SK-N-SH treated with all-trans-retinoic acid at 6 μM for 48 hours (cell line): ENCODE results near the gene PIK3CB.

ENCODE experiments used
- ATAC-seq: fragments of 200-7000 bp; cut with Tn5 transposase; 3 replicates; pipeline ENCODE4 v1.9.1; 2020; ENCODE audit warnings: mild to moderate bottlenecking, moderate library complexity
- ARNTL ChIP-seq: fragments of 450-650 bp; formaldehyde crosslinking; IDR thresholded peaks from 2 replicates; pipeline ENCODE4 v1.5.0; 2020; ENCODE audit warnings: low read depth, mild to moderate bottlenecking, moderate library complexity, borderline replicate concordance
- BACH2 ChIP-seq: fragments of 250-450 bp; sonication (Bioruptor Pico); IDR thresholded peaks from 2 replicates; pipeline ENCODE4 v1.9.0; 2021; ENCODE audit warnings: mild to moderate bottlenecking, borderline replicate concordance
- CSDC2 ChIP-seq: fragments of 250-450 bp; sonication (Bioruptor Pico); IDR thresholded peaks from 2 replicates; pipeline ENCODE4 v1.5.0; 2020; ENCODE audit warnings: mild to moderate bottlenecking, moderate library complexity
- ESRRG ChIP-seq: fragments of 250-450 bp; sonication (Bioruptor Pico); IDR thresholded peaks from 2 replicates; pipeline ENCODE4 v1.6.1; 2021; ENCODE audit warnings: mild to moderate bottlenecking
- GLIS3 ChIP-seq: fragments of 250-450 bp; sonication (Bioruptor Pico); IDR thresholded peaks from 2 replicates; pipeline ENCODE4 v1.5.0; 2020; ENCODE audit warnings: mild to moderate bottlenecking, moderate library complexity
- ISL1 ChIP-seq: fragments of 250-450 bp; sonication (Bioruptor Pico); IDR thresholded peaks from 2 replicates; pipeline ENCODE4 v2.1.2; 2022; ENCODE audit warnings: mild to moderate bottlenecking, moderate library complexity
- OSR1 ChIP-seq: fragments of 250-450 bp; sonication (Bioruptor Pico); IDR thresholded peaks from 2 replicates; pipeline ENCODE4 v1.8.0; 2022; ENCODE audit warnings: moderate library complexity, mild to moderate bottlenecking, inconsistent platforms
- PPARA ChIP-seq: fragments of 250-450 bp; sonication (Bioruptor Pico); IDR thresholded peaks from 2 replicates; pipeline ENCODE4 v1.5.0; 2020; ENCODE audit warnings: mild to moderate bottlenecking, borderline replicate concordance
- RARB ChIP-seq: fragments of 250-450 bp; sonication (Bioruptor Pico); IDR thresholded peaks from 2 replicates; pipeline ENCODE4 v1.8.0; 2021; ENCODE audit warnings: mild to moderate bottlenecking, moderate library complexity
- TCF4 ChIP-seq: fragments of 250-450 bp; sonication (Bioruptor Pico); IDR thresholded peaks from 2 replicates; pipeline ENCODE4 v1.8.0; 2021; ENCODE audit warnings: mild to moderate bottlenecking, moderate library complexity, borderline replicate concordance
- TOX ChIP-seq: fragments of 250-450 bp; sonication (Bioruptor Pico); IDR thresholded peaks from 2 replicates; pipeline ENCODE4 v1.8.0; 2021; ENCODE audit warnings: mild to moderate bottlenecking, moderate library complexity, borderline replicate concordance
- ZC3H10 ChIP-seq: fragments of 250-450 bp; sonication (Bioruptor Pico); IDR thresholded peaks from 2 replicates; pipeline ENCODE4 v1.5.1; 2021; ENCODE audit warnings: mild to moderate bottlenecking, moderate library complexity
- ZFP3 ChIP-seq: fragments of 250-450 bp; sonication (Bioruptor Pico); IDR thresholded peaks from 2 replicates; pipeline ENCODE4 v1.5.0; 2020; ENCODE audit warnings: mild to moderate bottlenecking, moderate library complexity
- ZFP30 ChIP-seq: fragments of 450-650 bp; formaldehyde crosslinking; IDR thresholded peaks from 2 replicates; pipeline ENCODE4 v1.5.0; 2022; ENCODE audit warnings: mild to moderate bottlenecking, moderate library complexity
- ZNF70 ChIP-seq: fragments of 450-650 bp; formaldehyde crosslinking; IDR thresholded peaks from 2 replicates; pipeline ENCODE4 v1.5.0; 2020; ENCODE audit warnings: mild to moderate bottlenecking, moderate library complexity
- TF ChIP-seq, protein P1 (sequence below): fragments of 250-450 bp; sonication (Bioruptor Pico); IDR thresholded peaks from 2 replicates; pipeline ENCODE4 v1.8.0; 2020; ENCODE audit warnings: mild to moderate bottlenecking, moderate library complexity, borderline replicate concordance
- TF ChIP-seq, protein P2 (sequence below): fragments of 250-450 bp; sonication (Bioruptor Pico); IDR thresholded peaks from 2 replicates; pipeline ENCODE4 v1.5.0; 2020; ENCODE audit warnings: mild to moderate bottlenecking, moderate library complexity
- TF ChIP-seq, protein P3 (sequence below): fragments of 250-450 bp; sonication (Bioruptor Pico); IDR thresholded peaks from 2 replicates; pipeline ENCODE4 v1.8.0; 2021; ENCODE audit warnings: low read depth, mild to moderate bottlenecking, moderate library complexity, borderline replicate concordance
- TF ChIP-seq, protein P4 (sequence below): fragments of 250-450 bp; sonication (Bioruptor Pico); IDR thresholded peaks from 2 replicates; pipeline ENCODE4 v1.5.1; 2021; ENCODE audit warnings: mild to moderate bottlenecking, moderate library complexity
- TF ChIP-seq, protein P5 (sequence below): fragments of 250-450 bp; sonication (Bioruptor Pico); IDR thresholded peaks from 2 replicates; pipeline ENCODE4 v1.5.1; 2020; ENCODE audit warnings: low read depth, mild to moderate bottlenecking, moderate library complexity

The PIK3CB gene

DNA sequence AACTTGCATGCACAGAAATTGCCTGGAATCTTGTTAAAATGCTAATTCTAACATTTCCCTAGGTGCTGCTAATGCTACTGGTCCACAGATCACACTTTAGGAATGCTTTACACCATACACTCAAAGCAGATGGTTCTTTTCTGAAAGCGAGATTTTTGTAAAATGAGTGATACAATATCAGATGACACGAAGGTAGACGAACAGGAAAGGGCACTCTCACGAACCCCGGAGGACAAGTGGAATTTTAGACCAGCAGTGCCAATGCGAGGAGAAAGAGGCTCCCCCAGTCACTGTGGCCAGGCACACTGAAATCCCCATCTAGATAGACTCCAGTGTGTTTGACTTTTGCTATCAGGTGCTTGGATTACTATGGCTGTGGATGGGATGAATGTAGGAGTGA is 205.2 kb downstream of the PIK3CB start:
- TF ChIP-seq TCF4 (CRISPR knock-in tag): no peak
- TF ChIP-seq, protein P1, sequence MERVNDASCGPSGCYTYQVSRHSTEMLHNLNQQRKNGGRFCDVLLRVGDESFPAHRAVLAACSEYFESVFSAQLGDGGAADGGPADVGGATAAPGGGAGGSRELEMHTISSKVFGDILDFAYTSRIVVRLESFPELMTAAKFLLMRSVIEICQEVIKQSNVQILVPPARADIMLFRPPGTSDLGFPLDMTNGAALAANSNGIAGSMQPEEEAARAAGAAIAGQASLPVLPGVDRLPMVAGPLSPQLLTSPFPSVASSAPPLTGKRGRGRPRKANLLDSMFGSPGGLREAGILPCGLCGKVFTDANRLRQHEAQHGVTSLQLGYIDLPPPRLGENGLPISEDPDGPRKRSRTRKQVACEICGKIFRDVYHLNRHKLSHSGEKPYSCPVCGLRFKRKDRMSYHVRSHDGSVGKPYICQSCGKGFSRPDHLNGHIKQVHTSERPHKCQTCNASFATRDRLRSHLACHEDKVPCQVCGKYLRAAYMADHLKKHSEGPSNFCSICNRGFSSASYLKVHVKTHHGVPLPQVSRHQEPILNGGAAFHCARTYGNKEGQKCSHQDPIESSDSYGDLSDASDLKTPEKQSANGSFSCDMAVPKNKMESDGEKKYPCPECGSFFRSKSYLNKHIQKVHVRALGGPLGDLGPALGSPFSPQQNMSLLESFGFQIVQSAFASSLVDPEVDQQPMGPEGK (CRISPR knock-in tag): no peak
- TF ChIP-seq ZFP3 (CRISPR knock-in tag): no peak
- TF ChIP-seq ZFP30 (CRISPR knock-in tag): no peak
- TF ChIP-seq CSDC2 (CRISPR knock-in tag): no peak
- no peak for TF ChIP-seq GLIS3 (CRISPR knock-in tag)
- no peak for TF ChIP-seq ESRRG (CRISPR knock-in tag)
- TF ChIP-seq, protein P2, sequence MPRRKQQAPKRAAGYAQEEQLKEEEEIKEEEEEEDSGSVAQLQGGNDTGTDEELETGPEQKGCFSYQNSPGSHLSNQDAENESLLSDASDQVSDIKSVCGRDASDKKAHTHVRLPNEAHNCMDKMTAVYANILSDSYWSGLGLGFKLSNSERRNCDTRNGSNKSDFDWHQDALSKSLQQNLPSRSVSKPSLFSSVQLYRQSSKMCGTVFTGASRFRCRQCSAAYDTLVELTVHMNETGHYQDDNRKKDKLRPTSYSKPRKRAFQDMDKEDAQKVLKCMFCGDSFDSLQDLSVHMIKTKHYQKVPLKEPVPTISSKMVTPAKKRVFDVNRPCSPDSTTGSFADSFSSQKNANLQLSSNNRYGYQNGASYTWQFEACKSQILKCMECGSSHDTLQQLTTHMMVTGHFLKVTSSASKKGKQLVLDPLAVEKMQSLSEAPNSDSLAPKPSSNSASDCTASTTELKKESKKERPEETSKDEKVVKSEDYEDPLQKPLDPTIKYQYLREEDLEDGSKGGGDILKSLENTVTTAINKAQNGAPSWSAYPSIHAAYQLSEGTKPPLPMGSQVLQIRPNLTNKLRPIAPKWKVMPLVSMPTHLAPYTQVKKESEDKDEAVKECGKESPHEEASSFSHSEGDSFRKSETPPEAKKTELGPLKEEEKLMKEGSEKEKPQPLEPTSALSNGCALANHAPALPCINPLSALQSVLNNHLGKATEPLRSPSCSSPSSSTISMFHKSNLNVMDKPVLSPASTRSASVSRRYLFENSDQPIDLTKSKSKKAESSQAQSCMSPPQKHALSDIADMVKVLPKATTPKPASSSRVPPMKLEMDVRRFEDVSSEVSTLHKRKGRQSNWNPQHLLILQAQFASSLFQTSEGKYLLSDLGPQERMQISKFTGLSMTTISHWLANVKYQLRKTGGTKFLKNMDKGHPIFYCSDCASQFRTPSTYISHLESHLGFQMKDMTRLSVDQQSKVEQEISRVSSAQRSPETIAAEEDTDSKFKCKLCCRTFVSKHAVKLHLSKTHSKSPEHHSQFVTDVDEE (CRISPR knock-in tag): no peak
- no peak for TF ChIP-seq ZC3H10
- no peak for TF ChIP-seq ARNTL (CRISPR knock-in tag)
- TF ChIP-seq ZNF70 (CRISPR knock-in tag): no peak
- TF ChIP-seq, protein P3, sequence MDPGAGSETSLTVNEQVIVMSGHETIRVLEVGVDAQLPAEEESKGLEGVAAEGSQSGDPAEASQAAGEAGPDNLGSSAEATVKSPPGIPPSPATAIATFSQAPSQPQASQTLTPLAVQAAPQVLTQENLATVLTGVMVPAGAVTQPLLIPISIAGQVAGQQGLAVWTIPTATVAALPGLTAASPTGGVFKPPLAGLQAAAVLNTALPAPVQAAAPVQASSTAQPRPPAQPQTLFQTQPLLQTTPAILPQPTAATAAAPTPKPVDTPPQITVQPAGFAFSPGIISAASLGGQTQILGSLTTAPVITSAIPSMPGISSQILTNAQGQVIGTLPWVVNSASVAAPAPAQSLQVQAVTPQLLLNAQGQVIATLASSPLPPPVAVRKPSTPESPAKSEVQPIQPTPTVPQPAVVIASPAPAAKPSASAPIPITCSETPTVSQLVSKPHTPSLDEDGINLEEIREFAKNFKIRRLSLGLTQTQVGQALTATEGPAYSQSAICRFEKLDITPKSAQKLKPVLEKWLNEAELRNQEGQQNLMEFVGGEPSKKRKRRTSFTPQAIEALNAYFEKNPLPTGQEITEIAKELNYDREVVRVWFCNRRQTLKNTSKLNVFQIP (CRISPR knock-in tag): no peak
- ATAC-seq: no peak

DNA sequence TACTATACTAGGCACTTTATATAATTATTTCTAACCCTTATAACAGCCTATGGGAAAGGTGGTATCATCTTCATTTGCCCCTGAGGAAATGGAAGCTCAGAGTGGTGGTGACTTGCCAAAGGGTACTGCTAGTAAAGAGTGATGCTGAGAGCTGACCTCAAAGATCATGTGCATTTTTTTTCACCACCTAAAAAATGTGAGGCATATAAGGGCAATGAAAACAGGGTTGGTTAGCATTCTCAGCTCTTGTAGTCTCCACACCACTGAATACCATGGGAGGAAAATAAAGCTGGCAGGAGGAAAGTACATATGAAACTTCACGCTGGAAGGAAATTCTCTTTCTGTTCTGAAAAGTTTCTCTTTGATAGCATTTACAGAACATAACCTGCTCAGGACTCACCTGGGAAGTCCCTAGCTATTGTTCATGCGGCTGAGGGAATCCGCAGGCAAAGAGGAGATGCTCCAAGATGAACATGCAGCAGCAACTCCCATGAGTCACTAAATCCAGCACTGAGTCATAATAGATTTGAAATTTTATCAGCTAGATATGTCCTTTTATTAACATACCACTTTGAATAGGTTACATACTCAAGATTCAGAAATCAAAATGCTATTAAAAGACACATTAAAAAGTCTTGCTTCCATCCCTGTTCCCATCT is 208.9 kb downstream of the PIK3CB start:
- peak; percentile 57 for TF ChIP-seq ISL1 (CRISPR knock-in tag)
- TF ChIP-seq ESRRG (CRISPR knock-in tag): no peak
- peak; percentile 87 for ATAC-seq

DNA sequence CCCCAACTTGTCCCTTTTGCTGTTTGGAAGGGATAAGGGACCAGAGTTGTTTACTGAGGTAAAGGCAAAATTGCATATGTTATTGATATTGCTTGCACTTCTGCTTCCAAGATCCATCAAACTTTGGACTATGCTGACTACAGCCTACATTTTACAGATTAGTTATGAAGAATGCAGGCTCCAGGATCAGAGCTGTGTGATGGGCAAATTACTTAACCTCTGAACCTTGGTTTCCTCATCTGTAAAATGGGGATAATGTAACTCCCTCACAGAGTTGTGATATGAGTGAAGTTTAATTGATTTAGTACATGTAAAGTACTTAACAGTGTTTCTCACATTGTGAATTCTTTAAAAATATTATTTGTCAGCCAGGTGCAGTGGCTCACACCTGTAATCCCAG is 210.2 kb downstream of the PIK3CB start:
- ATAC-seq: no peak

DNA sequence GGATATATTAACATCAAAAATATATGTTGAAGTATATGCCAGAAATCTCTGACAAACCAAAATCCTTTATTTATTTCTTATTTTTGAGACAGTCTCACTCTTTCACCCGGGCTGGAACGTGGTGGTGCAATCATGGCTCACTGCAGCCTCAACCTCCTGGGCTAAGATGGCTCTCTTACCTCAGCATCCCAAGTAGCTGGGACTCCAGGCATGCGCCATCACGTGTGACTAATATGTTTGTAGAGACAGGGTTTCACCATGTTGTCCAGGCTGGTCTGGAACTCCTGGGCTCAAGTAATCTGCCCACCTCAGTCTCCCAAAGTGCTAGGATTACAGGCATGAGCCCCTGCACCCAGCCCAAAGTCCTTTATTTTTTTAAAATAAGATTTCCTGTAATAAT is 214.3 kb downstream of the PIK3CB start:
- ATAC-seq: no peak
- TF ChIP-seq ZNF70 (CRISPR knock-in tag) (no peak), OSR1 (CRISPR knock-in tag) (no peak), ZC3H10 (no peak), TOX (CRISPR knock-in tag) (no peak), PPARA (CRISPR knock-in tag) (no peak), GLIS3 (CRISPR knock-in tag) (no peak), ZFP30 (CRISPR knock-in tag) (no peak), ESRRG (CRISPR knock-in tag) (no peak), TCF4 (CRISPR knock-in tag) (no peak)
- TF ChIP-seq, protein P4, sequence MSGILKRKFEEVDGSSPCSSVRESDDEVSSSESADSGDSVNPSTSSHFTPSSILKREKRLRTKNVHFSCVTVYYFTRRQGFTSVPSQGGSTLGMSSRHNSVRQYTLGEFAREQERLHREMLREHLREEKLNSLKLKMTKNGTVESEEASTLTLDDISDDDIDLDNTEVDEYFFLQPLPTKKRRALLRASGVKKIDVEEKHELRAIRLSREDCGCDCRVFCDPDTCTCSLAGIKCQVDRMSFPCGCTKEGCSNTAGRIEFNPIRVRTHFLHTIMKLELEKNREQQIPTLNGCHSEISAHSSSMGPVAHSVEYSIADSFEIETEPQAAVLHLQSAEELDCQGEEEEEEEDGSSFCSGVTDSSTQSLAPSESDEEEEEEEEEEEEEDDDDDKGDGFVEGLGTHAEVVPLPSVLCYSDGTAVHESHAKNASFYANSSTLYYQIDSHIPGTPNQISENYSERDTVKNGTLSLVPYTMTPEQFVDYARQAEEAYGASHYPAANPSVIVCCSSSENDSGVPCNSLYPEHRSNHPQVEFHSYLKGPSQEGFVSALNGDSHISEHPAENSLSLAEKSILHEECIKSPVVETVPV: no peak
- TF ChIP-seq, protein P2 (CRISPR knock-in tag): no peak

More for the DNA sequence above, 210.2 kb downstream of the PIK3CB start:
- no peak for TF ChIP-seq TOX (CRISPR knock-in tag)
- TF ChIP-seq, protein P3 (CRISPR knock-in tag): no peak
- TF ChIP-seq RARB: no peak
- TF ChIP-seq, protein P5, sequence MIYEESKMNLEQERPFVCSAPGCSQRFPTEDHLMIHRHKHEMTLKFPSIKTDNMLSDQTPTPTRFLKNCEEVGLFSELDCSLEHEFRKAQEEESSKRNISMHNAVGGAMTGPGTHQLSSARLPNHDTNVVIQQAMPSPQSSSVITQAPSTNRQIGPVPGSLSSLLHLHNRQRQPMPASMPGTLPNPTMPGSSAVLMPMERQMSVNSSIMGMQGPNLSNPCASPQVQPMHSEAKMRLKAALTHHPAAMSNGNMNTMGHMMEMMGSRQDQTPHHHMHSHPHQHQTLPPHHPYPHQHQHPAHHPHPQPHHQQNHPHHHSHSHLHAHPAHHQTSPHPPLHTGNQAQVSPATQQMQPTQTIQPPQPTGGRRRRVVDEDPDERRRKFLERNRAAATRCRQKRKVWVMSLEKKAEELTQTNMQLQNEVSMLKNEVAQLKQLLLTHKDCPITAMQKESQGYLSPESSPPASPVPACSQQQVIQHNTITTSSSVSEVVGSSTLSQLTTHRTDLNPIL (CRISPR knock-in tag): no peak
- no peak for TF ChIP-seq BACH2 (CRISPR knock-in tag)
- TF ChIP-seq ARNTL (CRISPR knock-in tag): no peak
- TF ChIP-seq TCF4 (CRISPR knock-in tag): no peak
- TF ChIP-seq ZFP3 (CRISPR knock-in tag): no peak
- TF ChIP-seq ISL1 (CRISPR knock-in tag): no peak
